Measurements from ENCODE around the gene AKR1B15. TPM values are rescaled to one million over a fixed set of nuclear protein-coding genes. Genes with fewer than 3 reads are reported as not detected.

AKR1B15 gene
- total and polyA plus RNA-seq, 9 of the 15 experiments (the other 6 are each of a cell fraction or from before 2014, with no cell fraction given): not detected

DNA sequence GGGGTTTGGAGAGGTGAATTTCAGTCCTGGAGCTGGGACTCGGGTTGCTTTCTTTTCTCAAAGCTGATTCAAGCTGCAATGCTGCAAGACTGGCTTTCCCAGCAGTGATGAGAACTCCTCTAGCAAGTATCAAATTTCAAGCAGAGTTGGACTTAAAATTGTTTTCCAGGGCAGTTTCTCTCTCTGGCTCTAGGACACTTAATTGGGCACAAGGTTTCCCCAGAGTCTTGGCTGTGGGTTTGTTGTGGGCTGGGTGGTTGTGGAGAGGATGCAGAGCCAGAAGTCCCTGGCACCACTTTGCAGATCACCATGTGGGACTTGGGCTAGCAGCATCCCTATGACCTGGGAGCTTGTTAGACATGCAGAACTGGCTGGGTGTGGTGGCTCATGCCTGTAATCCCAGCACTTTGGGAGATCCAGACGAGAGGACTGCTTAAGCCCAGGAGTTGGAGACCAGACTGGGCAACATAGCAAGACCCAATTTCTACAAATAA lies 16.8 kb downstream of the AKR1B15 start:
- no peak overlapping the region for H3K27ac ChIP-seq (ENCODE audit: extremely low read depth, low read depth, low read length)
- WGBS (ENCODE audit: insufficient coverage, low coverage, missing lambda C conversion rate): 0% methylated on average over 2 of the region's 2 CpGs
- in situ Hi-C loops (cut with MboI): no loop called here
- intact Hi-C loops (cut with micrococcal nuclease): no loop called here
- no peak for FAIRE-seq
- TF ChIP-seq DDX20 (tag; IDR thresholded peaks at IDR 0.05; ENCODE audit: low read depth): no peak
- TF ChIP-seq, protein P1, sequence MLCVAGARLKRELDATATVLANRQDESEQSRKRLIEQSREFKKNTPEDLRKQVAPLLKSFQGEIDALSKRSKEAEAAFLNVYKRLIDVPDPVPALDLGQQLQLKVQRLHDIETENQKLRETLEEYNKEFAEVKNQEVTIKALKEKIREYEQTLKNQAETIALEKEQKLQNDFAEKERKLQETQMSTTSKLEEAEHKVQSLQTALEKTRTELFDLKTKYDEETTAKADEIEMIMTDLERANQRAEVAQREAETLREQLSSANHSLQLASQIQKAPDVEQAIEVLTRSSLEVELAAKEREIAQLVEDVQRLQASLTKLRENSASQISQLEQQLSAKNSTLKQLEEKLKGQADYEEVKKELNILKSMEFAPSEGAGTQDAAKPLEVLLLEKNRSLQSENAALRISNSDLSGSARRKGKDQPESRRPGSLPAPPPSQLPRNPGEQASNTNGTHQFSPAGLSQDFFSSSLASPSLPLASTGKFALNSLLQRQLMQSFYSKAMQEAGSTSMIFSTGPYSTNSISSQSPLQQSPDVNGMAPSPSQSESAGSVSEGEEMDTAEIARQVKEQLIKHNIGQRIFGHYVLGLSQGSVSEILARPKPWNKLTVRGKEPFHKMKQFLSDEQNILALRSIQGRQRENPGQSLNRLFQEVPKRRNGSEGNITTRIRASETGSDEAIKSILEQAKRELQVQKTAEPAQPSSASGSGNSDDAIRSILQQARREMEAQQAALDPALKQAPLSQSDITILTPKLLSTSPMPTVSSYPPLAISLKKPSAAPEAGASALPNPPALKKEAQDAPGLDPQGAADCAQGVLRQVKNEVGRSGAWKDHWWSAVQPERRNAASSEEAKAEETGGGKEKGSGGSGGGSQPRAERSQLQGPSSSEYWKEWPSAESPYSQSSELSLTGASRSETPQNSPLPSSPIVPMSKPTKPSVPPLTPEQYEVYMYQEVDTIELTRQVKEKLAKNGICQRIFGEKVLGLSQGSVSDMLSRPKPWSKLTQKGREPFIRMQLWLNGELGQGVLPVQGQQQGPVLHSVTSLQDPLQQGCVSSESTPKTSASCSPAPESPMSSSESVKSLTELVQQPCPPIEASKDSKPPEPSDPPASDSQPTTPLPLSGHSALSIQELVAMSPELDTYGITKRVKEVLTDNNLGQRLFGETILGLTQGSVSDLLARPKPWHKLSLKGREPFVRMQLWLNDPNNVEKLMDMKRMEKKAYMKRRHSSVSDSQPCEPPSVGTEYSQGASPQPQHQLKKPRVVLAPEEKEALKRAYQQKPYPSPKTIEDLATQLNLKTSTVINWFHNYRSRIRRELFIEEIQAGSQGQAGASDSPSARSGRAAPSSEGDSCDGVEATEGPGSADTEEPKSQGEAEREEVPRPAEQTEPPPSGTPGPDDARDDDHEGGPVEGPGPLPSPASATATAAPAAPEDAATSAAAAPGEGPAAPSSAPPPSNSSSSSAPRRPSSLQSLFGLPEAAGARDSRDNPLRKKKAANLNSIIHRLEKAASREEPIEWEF (CRISPR knock-in tag; IDR thresholded peaks at IDR 0.05): no peak
- no peak for TF ChIP-seq PYGO2 (tag; IDR thresholded peaks at IDR 0.05)
- TF ChIP-seq NCOA1 (IDR thresholded peaks at IDR 0.05; ENCODE audit: low read depth): no peak
- TF ChIP-seq RFX1 (IDR thresholded peaks at IDR 0.05): no peak
- no peak for TF ChIP-seq RUNX1 (IDR thresholded peaks at IDR 0.05; ENCODE audit: low read depth)
- TF ChIP-seq ELF1 (tag; IDR thresholded peaks at IDR 0.05): no peak
- no peak for TF ChIP-seq LARP7 (IDR thresholded peaks at IDR 0.05)
- TF ChIP-seq ZSCAN29 (IDR thresholded peaks at IDR 0.05): no peak
- TF ChIP-seq ZNF23 (CRISPR knock-in tag; IDR thresholded peaks at IDR 0.05): no peak
- TF ChIP-seq GTF2E2 (tag; IDR thresholded peaks at IDR 0.05): no peak
- TF ChIP-seq, protein P2, sequence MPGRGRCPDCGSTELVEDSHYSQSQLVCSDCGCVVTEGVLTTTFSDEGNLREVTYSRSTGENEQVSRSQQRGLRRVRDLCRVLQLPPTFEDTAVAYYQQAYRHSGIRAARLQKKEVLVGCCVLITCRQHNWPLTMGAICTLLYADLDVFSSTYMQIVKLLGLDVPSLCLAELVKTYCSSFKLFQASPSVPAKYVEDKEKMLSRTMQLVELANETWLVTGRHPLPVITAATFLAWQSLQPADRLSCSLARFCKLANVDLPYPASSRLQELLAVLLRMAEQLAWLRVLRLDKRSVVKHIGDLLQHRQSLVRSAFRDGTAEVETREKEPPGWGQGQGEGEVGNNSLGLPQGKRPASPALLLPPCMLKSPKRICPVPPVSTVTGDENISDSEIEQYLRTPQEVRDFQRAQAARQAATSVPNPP (IDR thresholded peaks at IDR 0.05; ENCODE audit: borderline replicate concordance, insufficient read depth, insufficient read length): no peak
- POLR2A ChIA-PET: interaction anchor here (0.6 kb wide), 1 partner anchor 12 kb away, joined by 3 read pairs; no protein-coding TSS in a partner anchor
- DNase-seq (ENCODE audit: extremely low read depth in 1 of 4, low spot score in 3 of 4): no peak
- no peak overlapping the region for H3K4me3 ChIP-seq
- H3K4me1 ChIP-seq (replicated peaks in 1 of 2; ENCODE audit: control insufficient read depth in 2 of 2, insufficient read depth in 2 of 2, low read length in 2 of 2): no peaks in the 10 kb centered on the region
- peaks cover 2% of the 10 kb centered on the region for H3K9me3 ChIP-seq (replicated peaks; ENCODE audit: control insufficient read depth, insufficient read depth, low read depth, low read length)
- no peaks in the 10 kb centered on the region for H3K36me3 ChIP-seq (ENCODE audit: control insufficient read depth, insufficient read depth, low read length)
- no peak overlapping the region for H3K4me2 ChIP-seq (ENCODE audit: insufficient read depth, low read length)
- H3K79me2 ChIP-seq (ENCODE audit: control insufficient read depth, insufficient read depth, low read length): no peaks in the 10 kb centered on the region
- CTCF ChIA-PET (ENCODE audit: low intra/inter-chr PET ratio): interaction anchor here (0.9 kb wide), 1 partner anchor 40 kb away, joined by 3 read pairs; no protein-coding TSS in a partner anchor
- no TSS peak for BruUV-seq (replicated peaks)
- H3K9ac ChIP-seq (ENCODE audit: insufficient read depth in 1 of 2, low read depth in 2 of 2, low read length in 2 of 2): no peak overlapping the region
- no peaks in the 10 kb centered on the region for H3K9me1 ChIP-seq (ENCODE audit: control insufficient read depth, insufficient read depth, low read length)
- no peak overlapping the region for H2AFZ ChIP-seq (ENCODE audit: low read depth, low read length)
- H4K20me1 ChIP-seq (replicated peaks; ENCODE audit: control insufficient read depth, insufficient read depth, low read length): no peaks in the 10 kb centered on the region
- ATAC-seq: no peak
- H3K27me3 ChIP-seq (ENCODE audit: control insufficient read depth in 2 of 2, insufficient read depth in 2 of 2, low read length in 2 of 2): peaks cover 0 to 19% of the 10 kb centered on the region in 2 experiments; a peak in 3 of 5 replicates

All from K562 (cell line).